ENCODE results near the gene MSI2. TPM values are rescaled to one million over a fixed set of nuclear protein-coding genes. Genes with fewer than 3 reads are reported as not detected.

MSI2 gene
- total and polyA plus RNA-seq, 12 donors = 32.6 to 411 (median 148) TPM

DNA sequence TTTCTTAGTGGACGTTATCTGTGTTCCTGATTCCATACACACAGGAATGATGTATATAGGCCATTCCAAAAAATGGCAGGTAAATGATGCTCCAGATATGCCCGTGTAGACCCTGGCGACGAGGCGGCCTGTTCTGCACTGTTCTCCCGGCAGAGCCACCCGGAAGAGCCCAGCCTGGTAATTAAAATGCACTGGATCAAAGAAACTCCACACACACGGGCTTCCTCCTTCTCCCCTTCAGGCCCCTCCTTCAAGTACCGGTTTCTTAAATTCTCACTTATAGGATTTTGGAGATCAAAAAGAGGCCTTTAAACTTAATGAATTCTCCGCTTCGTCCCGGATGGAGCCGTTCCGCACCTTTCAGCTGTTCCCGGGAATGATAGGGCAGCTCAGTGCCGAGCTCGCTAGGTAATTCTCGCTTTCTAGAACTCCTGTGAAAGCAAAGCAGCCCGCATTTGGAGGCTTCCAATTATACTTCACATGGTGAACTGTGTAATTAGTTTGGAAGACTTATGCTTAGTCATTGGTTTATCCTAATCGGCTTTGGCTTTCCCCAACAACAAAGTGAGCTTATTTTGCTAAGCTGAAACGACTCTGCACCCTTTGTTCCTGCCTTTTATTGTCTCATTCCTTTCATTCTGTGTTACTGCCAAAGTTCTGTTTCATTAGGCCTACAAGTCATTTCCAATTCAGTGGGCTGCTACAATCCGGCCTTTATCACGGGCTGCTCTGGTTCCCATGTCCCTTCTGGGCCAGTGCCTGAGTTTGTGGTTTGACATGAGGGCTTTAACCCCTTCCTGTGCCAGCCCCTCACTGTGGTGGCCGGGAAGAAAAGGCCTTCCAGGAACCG lies 150.0 kb downstream of the MSI2 start:
- TF ChIP-seq, protein P1, sequence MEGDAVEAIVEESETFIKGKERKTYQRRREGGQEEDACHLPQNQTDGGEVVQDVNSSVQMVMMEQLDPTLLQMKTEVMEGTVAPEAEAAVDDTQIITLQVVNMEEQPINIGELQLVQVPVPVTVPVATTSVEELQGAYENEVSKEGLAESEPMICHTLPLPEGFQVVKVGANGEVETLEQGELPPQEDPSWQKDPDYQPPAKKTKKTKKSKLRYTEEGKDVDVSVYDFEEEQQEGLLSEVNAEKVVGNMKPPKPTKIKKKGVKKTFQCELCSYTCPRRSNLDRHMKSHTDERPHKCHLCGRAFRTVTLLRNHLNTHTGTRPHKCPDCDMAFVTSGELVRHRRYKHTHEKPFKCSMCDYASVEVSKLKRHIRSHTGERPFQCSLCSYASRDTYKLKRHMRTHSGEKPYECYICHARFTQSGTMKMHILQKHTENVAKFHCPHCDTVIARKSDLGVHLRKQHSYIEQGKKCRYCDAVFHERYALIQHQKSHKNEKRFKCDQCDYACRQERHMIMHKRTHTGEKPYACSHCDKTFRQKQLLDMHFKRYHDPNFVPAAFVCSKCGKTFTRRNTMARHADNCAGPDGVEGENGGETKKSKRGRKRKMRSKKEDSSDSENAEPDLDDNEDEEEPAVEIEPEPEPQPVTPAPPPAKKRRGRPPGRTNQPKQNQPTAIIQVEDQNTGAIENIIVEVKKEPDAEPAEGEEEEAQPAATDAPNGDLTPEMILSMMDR (IDR thresholded peaks at IDR 0.05) = no peak
- no peak for TF ChIP-seq POLR2A (IDR thresholded peaks at IDR 0.05)
- peak overlapping the region in 2 of 5 donors; percentile 43 to 58 for H3K27ac ChIP-seq
- H3K4me1 ChIP-seq (replicated peaks in 1 of 2) = peaks cover 0 to 30% of the 10 kb centered on the region in 2 donors
- 67 to 73% (median 70%) methylated on average over 25 of the region's 25 CpGs for WGBS, 4 donors
- H3K9me3 ChIP-seq (replicated peaks in 1 of 3) = no peaks in the 10 kb centered on the region
- H3K27me3 ChIP-seq = no peaks in the 10 kb centered on the region
- intact Hi-C loops (cut with DNase I) = no loop called here
- no peak overlapping the region for H3K4me3 ChIP-seq
- DNase-seq = no peak
- H3K36me3 ChIP-seq (replicated peaks in 1 of 2) = no peaks in the 10 kb centered on the region

GRCh38 chr17:57406981-57407286 lies 150.6 kb downstream of the MSI2 start:
- Histone ChIP-seq H3K4me3 (no peak overlapping the region), H3K9me3 (replicated peaks in 1 of 3) (no peaks in the 10 kb centered on the region), H3K4me1 (replicated peaks in 1 of 2) (peaks cover 0 to 30% of the 10 kb centered on the region in 2 donors), H3K27ac (peak overlapping the region in 2 of 5 donors; percentile 43 to 58), H3K36me3 (replicated peaks in 1 of 2) (no peaks in the 10 kb centered on the region), H3K27me3 (no peaks in the 10 kb centered on the region)
- DNase-seq = no peak
- intact Hi-C loops (cut with DNase I) = no loop called here
- TF ChIP-seq POLR2A (IDR thresholded peaks at IDR 0.05) = no peak
- TF ChIP-seq, protein P1 (IDR thresholded peaks at IDR 0.05) = no peak
- WGBS, 4 donors = 83 to 89% (median 86%) methylated on average over 12 of the region's 12 CpGs

GRCh38 chr17:57407287-57408070 lies 151.2 kb downstream of the MSI2 start:
- H3K9me3 ChIP-seq (replicated peaks in 1 of 3) = no peaks in the 10 kb centered on the region
- no peaks in the 10 kb centered on the region for H3K27me3 ChIP-seq
- no peaks in the 10 kb centered on the region for H3K36me3 ChIP-seq (replicated peaks in 1 of 2)
- WGBS, 4 donors = 79 to 82% (median 81%) methylated on average over 8 to 9 of the region's 9 CpGs
- H3K27ac ChIP-seq = peak overlapping the region in 2 of 5 donors; percentile 6 to 43
- intact Hi-C loops (cut with DNase I) = no loop called here
- TF ChIP-seq, protein P1 (IDR thresholded peaks at IDR 0.05) = no peak
- H3K4me1 ChIP-seq (replicated peaks in 1 of 2) = peaks cover 0 to 30% of the 10 kb centered on the region in 2 donors
- no peak for DNase-seq
- no peak overlapping the region for H3K4me3 ChIP-seq

DNA sequence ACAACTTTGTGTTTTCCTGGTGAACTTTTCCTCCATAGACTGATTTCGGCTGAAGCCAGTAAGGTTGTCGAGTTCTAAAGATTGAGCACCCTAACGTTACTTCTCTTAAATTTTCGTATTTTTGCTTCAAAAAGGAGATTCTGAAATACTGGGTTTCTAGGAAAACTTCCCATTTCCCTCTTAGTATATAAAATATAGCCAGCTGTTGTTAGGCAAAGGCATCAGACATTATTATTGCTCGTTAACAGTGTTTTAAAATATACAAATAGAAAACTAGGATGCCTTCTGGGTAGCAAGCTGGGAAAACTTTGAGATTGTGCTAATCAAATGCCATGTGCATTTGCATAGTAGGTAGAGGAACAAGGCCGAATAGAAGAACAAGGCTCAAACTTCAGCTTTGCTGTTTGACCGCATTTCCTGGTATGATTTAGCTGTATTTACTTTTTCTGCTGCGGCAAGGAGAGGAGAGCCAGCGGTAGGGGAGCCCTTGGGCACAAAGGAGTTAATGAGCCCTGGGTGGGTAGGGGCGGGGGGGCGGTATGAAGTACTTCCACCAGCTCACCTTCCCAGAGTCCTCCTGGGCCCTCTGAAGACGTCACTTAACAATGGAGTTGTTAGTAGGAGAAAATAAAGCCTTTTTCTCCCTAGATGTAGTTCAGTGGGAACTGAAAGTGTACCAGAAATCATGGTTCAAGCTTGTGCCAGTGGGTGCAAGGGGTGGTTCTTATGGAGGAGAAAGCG lies 151.9 kb downstream of the MSI2 start:
- Histone ChIP-seq H3K27ac (peak overlapping the region in 2 of 5 donors; percentile 16 to 43), H3K4me1 (replicated peaks in 1 of 2) (peaks cover 0 to 30% of the 10 kb centered on the region in 2 donors), H3K9me3 (replicated peaks in 1 of 3) (no peaks in the 10 kb centered on the region), H3K36me3 (replicated peaks in 1 of 2) (no peaks in the 10 kb centered on the region), H3K4me3 (no peak overlapping the region), H3K27me3 (no peaks in the 10 kb centered on the region)
- no peak for TF ChIP-seq POLR2A (IDR thresholded peaks at IDR 0.05)
- TF ChIP-seq, protein P1 (IDR thresholded peaks at IDR 0.05) = no peak
- 74 to 86% (median 77%) methylated on average over 13 of the region's 13 CpGs for WGBS, 4 donors
- DNase-seq = no peak
- intact Hi-C loops (cut with DNase I) = no loop called here

All from adrenal gland (tissue), 12 donors.